ENCODE results near the gene GALNT4.

The GALNT4 gene

GRCh38 chr12:89479982-89480381, 44.6 kb downstream of the GALNT4 start:
- Histone ChIP-seq H3K27me3 (no peaks in the 10 kb centered on the region), H3K4me3 (ENCODE audit: low read depth in 1 of 2, low read length in 1 of 2) (no peak overlapping the region), H3K4me1 (ENCODE audit: control insufficient read depth in 1 of 2, insufficient read depth in 1 of 2, low read depth in 1 of 2, low read length in 1 of 2) (peaks cover 0 to 4% of the 10 kb centered on the region in 2 experiments), H3K9me3 (no peaks in the 10 kb centered on the region), H3K36me3 (peaks cover under 1% of the 10 kb centered on the region), H3K27ac (no peak overlapping the region)
- no peak for TF ChIP-seq CTCF (IDR thresholded peaks at IDR 0.05)

DNA sequence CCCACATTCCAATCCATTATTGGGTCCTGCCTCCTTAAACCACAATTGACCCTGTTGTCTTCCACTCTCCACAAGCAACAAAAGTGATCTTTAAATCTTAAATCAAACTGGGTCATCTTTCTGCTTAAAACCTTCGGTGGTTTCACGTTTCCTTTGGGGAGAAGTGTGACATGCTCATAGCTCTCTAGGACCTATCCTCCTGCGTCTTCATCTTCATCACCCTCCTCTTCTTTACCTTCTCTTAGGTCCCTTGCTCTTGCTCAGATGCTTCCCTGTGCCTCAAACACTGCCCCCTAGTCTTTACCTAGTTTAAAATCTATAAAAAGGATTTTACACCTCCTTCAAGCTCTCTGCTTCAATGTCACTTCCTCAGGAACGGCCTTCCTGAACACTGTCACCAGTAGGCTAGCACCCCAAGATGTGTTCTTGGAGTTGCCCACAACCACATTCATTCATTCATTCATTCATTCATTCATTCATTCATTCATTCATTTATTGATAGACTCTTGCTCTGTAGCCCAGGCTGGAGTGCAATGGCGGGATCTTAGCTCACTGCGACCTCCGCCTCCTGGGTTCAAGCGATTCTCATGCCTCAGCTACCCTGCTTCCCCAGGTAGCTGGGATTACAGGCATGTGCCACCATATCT, 46.8 kb downstream of the GALNT4 start:
- no peak overlapping the region for H3K27ac ChIP-seq
- no peak for TF ChIP-seq CTCF (IDR thresholded peaks at IDR 0.05)
- no peaks in the 10 kb centered on the region for H3K36me3 ChIP-seq

DNA sequence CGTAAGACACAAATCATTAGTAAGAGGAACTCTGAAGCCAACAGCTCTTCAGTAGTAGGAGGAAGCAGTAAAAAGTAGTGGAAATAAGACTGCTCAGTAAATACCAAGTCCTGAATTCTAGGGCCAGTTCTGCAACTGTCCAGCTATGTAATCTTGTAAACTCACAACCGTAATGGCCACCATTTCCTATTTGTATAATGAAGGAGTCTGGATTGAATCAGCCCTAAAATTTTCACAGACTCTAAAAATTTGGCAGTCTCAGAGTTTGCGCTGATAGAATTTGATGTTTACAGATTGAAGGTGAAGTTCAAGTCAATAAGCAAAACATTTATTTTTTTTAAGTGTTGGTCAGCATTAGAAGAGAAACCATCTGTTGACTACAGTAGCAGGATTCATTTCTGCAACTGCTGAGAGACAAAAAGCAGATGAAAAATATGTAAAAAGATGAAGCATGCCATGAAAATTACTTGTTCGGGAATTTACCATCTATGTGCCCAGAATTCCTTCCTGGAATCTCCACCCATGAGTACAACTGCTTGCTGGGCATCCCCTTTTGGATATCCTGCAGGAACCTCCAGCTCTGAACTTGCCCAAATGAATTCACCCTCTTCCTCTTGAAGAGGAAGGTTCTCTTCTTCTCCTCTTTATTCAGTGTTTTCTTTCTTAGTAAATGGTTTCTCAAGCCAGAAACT, 47.5 kb downstream of the GALNT4 start:
- H3K4me1 ChIP-seq (ENCODE audit: control insufficient read depth in 1 of 2, insufficient read depth in 1 of 2, low read depth in 1 of 2, low read length in 1 of 2): peaks cover 0 to 4% of the 10 kb centered on the region in 2 experiments
- no peaks in the 10 kb centered on the region for H3K9me3 ChIP-seq
- no peak for TF ChIP-seq CTCF (IDR thresholded peaks at IDR 0.05)
- no peak overlapping the region for H3K27ac ChIP-seq
- H3K4me3 ChIP-seq (ENCODE audit: low read depth in 1 of 2, low read length in 1 of 2): no peak overlapping the region
- no peaks in the 10 kb centered on the region for H3K36me3 ChIP-seq
- no peaks in the 10 kb centered on the region for H3K27me3 ChIP-seq

More for the DNA sequence above, 46.8 kb downstream of the GALNT4 start:
- no peaks in the 10 kb centered on the region for H3K27me3 ChIP-seq
- H3K4me1 ChIP-seq (ENCODE audit: control insufficient read depth in 1 of 2, insufficient read depth in 1 of 2, low read depth in 1 of 2, low read length in 1 of 2): peaks cover 0 to 4% of the 10 kb centered on the region in 2 experiments
- H3K4me3 ChIP-seq (ENCODE audit: low read depth in 1 of 2, low read length in 1 of 2): no peak overlapping the region
- H3K9me3 ChIP-seq: no peaks in the 10 kb centered on the region

- no peaks in the 10 kb centered on the region for H3K27me3 ChIP-seq
- peaks cover 0 to 3% of the 10 kb centered on the region in 2 experiments for H3K4me1 ChIP-seq (ENCODE audit: control insufficient read depth in 1 of 2, insufficient read depth in 1 of 2, low read depth in 1 of 2, low read length in 1 of 2)
- no peak overlapping the region for H3K27ac ChIP-seq
- no peaks in the 10 kb centered on the region for H3K36me3 ChIP-seq
- no peak overlapping the region for H3K4me3 ChIP-seq (ENCODE audit: low read depth in 1 of 2, low read length in 1 of 2)
- TF ChIP-seq CTCF (IDR thresholded peaks at IDR 0.05): no peak
- no peaks in the 10 kb centered on the region for H3K9me3 ChIP-seq
Observed at GRCh38 chr12:89476232-89476631, 48.4 kb downstream of the GALNT4 start.

- no peaks in the 10 kb centered on the region for H3K9me3 ChIP-seq
- no peak for TF ChIP-seq CTCF (IDR thresholded peaks at IDR 0.05)
- no peaks in the 10 kb centered on the region for H3K4me1 ChIP-seq (ENCODE audit: control insufficient read depth in 1 of 2, insufficient read depth in 1 of 2, low read depth in 1 of 2, low read length in 1 of 2)
- H3K27ac ChIP-seq: no peak overlapping the region
- H3K27me3 ChIP-seq: no peaks in the 10 kb centered on the region
- no peaks in the 10 kb centered on the region for H3K36me3 ChIP-seq
- no peak overlapping the region for H3K4me3 ChIP-seq (ENCODE audit: low read depth in 1 of 2, low read length in 1 of 2)
Observed at GRCh38 chr12:89475203-89475990, 49.2 kb downstream of the GALNT4 start.

Data from neutrophil (primary cell).